ENCODE results near the gene CRISPLD2. TPM values are rescaled to one million over a fixed set of nuclear protein-coding genes. Genes with fewer than 3 reads are reported as not detected.

Gene CRISPLD2
- total and polyA plus RNA-seq, 9 of the 15 experiments (the other 6 are each of a cell fraction or from before 2014, with no cell fraction given): 0.03 to 0.24 (median 0.04) TPM; not detected in 4

- TF ChIP-seq TFAP4 (CRISPR knock-in tag; IDR thresholded peaks at IDR 0.05; ENCODE audit: borderline replicate concordance) (peak; percentile 9; the same call in 1 of the 2 replicates), ZNF766 (CRISPR knock-in tag; conservative IDR thresholded peaks at IDR 0.05) (no peak), ZNF408 (CRISPR knock-in tag; IDR thresholded peaks at IDR 0.05; ENCODE audit: low read depth) (no peak), CEBPG (CRISPR knock-in tag; IDR thresholded peaks at IDR 0.05) (0 out of 2 replicates have a peak, but pooled peaks have one; percentile 3), CEBPG (tag; conservative IDR thresholded peaks at IDR 0.05 in 1 of 2, IDR thresholded peaks at IDR 0.05 in 1 of 2) (no peak)
These were observed 105.4 kb downstream of the CRISPLD2 start (continued) for GRCh38 chr16:84925092-84925772.

GRCh38 chr16:84925773-84926372, 106.1 kb downstream of the CRISPLD2 start:
- ChIA-PET CTCF (ENCODE audit: low intra/inter-chr PET ratio) (interaction anchor here (0.6 to 3.5 kb wide), 7 partner anchors 26 to 336 kb away, joined by 3 to 47 read pairs (median 11); no protein-coding TSS in a partner anchor), POLR2A (interaction anchor here (1.3 to 1.6 kb wide), 3 partner anchors 10 to 44 kb away, joined by 3 to 8 read pairs (median 5); no protein-coding TSS in a partner anchor)
- Histone ChIP-seq H3K27ac (ENCODE audit: extremely low read depth, low read depth, low read length) (no peak overlapping the region), H3K9ac (ENCODE audit: insufficient read depth in 1 of 2, low read depth in 2 of 2, low read length in 2 of 2) (peak overlapping the region in 1 of 2 experiments; percentile 30; a peak in 1 of 4 replicates), H3K9me3 (replicated peaks; ENCODE audit: control insufficient read depth, insufficient read depth, low read depth, low read length) (no peaks in the 10 kb centered on the region), H3K4me1 (replicated peaks in 1 of 2; ENCODE audit: control insufficient read depth in 2 of 2, insufficient read depth in 2 of 2, low read length in 2 of 2) (peaks cover 10 to 60% of the 10 kb centered on the region in 2 experiments), H4K20me1 (replicated peaks; ENCODE audit: control insufficient read depth, insufficient read depth, low read length) (peaks cover 5% of the 10 kb centered on the region; the same call in 1 of the 2 replicates), H3K4me2 (ENCODE audit: insufficient read depth, low read length) (no peak overlapping the region), H3K4me3 (no peak overlapping the region), H2AFZ (ENCODE audit: low read depth, low read length) (no peak overlapping the region), H3K36me3 (ENCODE audit: control insufficient read depth, insufficient read depth, low read length) (no peaks in the 10 kb centered on the region), H3K79me2 (ENCODE audit: control insufficient read depth, insufficient read depth, low read length) (no peaks in the 10 kb centered on the region), H3K9me1 (ENCODE audit: control insufficient read depth, insufficient read depth, low read length) (peaks cover 6% of the 10 kb centered on the region), H3K27me3 (ENCODE audit: control insufficient read depth in 2 of 2, insufficient read depth in 2 of 2, low read length in 2 of 2) (peaks cover 0 to 3% of the 10 kb centered on the region in 2 experiments; a peak in 1 of 5 replicates)
- in situ Hi-C loops (cut with MboI): loop anchor here (5.0 kb wide), 1 partner anchor 46 kb away; no protein-coding TSS in a partner anchor
- peak; percentile 11; the same call in 1 of the 2 replicates for TF ChIP-seq ZFX (CRISPR knock-in tag; IDR thresholded peaks at IDR 0.05)
- TF ChIP-seq CTCF (IDR thresholded peaks at IDR 0.05 in 2 of 3, conservative IDR thresholded peaks at IDR 0.05 in 1 of 3; ENCODE audit: insufficient read depth in 2 of 3, low read depth in 1 of 3, low read length in 3 of 3): peak in 1 of 3 experiments; percentile 2; a peak in 1 of 6 replicates
- 0 out of 2 replicates have a peak, but pooled peaks have one; percentile 38 for TF ChIP-seq KAT7 (CRISPR knock-in tag; IDR thresholded peaks at IDR 0.05; ENCODE audit: borderline replicate concordance)
- TF ChIP-seq EHMT2 (IDR thresholded peaks at IDR 0.05): no peak
- WGBS (ENCODE audit: insufficient coverage, low coverage, missing lambda C conversion rate): 50% methylated on average over 19 of the region's 19 CpGs
- BruUV-seq (replicated peaks): no TSS peak
- no peak for DNase-seq (ENCODE audit: extremely low read depth in 1 of 4, low spot score in 3 of 4)
- FAIRE-seq: no peak
- intact Hi-C loops (cut with micrococcal nuclease): loop anchor here (1.0 to 5.0 kb wide), 5 partner anchors 26 to 171 kb away; no protein-coding TSS in a partner anchor
- ATAC-seq: no peak
